Measurements from ENCODE around the gene BACE2. TPM values are rescaled to one million over a fixed set of nuclear protein-coding genes. Genes with fewer than 3 reads are reported as not detected.
"Not testable (repeated sequence)": the region's sequence is repeated elsewhere in the genome, so short reads cannot be mapped to it uniquely, and the experiment has no call there.

Gene BACE2
- total RNA-seq, 1 experiment from 2014 or later, result 131 TPM

DNA sequence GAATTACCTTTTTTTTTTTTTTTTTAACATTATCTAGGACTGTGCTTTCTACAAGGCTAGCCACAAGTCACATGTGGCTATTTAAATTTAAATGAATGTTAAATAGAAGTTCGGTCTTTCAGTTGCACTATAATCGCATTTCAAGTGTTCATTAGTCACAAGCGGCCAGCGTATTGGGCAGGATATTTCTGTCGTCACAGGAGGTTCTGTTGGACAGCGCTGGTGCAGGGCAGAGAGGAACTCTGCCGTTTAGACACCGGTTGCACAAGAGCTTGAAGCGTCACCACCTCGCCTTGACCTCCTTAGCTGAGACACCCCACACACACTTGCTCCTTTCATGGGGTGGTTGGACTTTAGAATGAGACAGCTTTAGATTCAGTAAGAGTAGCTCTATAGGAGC lies 64.1 kb downstream of the BACE2 start:
- no peak for DNase-seq (ENCODE audit: extremely low read depth, low read depth)

DNA sequence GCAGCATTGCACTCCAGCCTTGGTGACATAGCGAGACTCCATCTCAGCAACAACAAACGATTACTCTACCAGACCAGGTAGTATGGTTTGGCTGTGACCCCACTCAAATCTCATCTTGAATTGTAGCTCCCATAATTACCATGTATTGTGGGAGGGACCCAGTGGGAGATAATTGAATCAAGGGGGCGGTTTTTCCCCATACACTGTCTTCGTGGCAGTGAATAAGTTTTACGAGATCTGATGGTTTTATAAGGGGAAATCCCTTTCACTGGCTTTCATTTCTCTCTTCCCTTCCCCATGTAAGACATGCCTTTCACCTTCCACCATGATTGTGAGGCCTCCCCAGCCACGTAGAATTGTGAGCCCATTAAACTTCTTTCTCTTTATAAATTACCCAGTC lies 66.0 kb downstream of the BACE2 start:
- no peak for DNase-seq (ENCODE audit: extremely low read depth, low read depth)

- DNase-seq (ENCODE audit: extremely low read depth, low read depth), result no peak
Observed at GRCh38 chr21:41234569-41234968, 66.6 kb downstream of the BACE2 start.

DNA sequence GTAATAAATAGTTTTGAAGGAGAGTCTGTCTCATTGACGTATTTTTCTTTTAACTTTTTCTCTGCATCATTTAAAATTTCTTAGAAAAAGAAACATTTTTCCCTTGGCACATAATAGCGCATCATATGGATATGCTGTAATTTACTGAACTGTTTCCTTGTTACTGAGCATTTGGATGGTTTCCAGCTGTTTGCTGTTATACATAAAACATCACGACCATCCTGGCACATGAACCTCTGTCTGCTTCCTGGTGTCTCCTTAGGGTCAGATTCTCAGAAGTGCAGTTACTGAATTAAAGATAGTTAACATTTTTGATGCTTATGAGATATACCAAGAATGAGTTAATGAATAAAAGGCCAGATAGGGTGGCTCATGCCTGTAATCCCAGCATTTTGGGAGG lies 67.2 kb downstream of the BACE2 start:
- DNase-seq (ENCODE audit: extremely low read depth, low read depth), result no peak

DNA sequence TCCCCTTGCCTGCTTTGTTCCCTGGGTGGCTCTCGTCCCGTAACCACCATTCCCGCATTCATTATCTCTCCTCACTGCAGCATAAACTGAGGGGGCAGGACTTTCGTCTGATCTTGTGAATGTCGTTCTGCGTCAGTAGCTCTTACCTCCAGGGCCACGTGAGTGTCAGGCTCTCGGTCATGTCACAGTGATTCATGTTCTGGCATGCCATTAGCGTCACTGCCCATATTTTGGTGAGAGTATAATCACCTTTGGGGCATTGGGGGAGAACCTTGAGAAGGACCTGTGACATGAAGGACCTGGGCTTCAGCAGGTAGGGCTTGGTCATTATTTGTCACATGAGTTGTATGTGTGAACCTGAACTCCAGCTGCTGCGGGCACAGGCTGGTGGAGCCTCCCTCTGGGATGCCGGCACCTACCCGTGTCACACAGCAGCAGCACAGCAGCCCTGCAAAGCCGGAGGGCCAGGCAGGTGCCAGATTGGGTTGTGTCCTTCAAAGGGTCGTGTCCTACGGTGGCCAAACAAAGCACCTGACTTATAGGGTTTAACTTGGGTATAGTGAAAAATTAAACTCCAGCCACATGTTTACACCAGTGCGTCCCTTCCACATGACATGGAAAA lies 68.5 kb downstream of the BACE2 start:
- no peak for DNase-seq (ENCODE audit: extremely low read depth, low read depth)

GRCh38 chr21:41238081-41238796 lies 70.3 kb downstream of the BACE2 start:
- not testable (repeated sequence) for DNase-seq (ENCODE audit: extremely low read depth, low read depth)

- DNase-seq (ENCODE audit: extremely low read depth, low read depth), result no peak
Observed at GRCh38 chr21:41240040-41240439, 72.1 kb downstream of the BACE2 start.

GRCh38 chr21:41241341-41241740 lies 73.4 kb downstream of the BACE2 start:
- DNase-seq (ENCODE audit: extremely low read depth, low read depth), result no peak

GRCh38 chr21:41242238-41242829 lies 74.4 kb downstream of the BACE2 start:
- no peak for DNase-seq (ENCODE audit: extremely low read depth, low read depth)

- DNase-seq (ENCODE audit: extremely low read depth, low read depth), result no peak
Observed at GRCh38 chr21:41243107-41243506, 75.1 kb downstream of the BACE2 start.

DNA sequence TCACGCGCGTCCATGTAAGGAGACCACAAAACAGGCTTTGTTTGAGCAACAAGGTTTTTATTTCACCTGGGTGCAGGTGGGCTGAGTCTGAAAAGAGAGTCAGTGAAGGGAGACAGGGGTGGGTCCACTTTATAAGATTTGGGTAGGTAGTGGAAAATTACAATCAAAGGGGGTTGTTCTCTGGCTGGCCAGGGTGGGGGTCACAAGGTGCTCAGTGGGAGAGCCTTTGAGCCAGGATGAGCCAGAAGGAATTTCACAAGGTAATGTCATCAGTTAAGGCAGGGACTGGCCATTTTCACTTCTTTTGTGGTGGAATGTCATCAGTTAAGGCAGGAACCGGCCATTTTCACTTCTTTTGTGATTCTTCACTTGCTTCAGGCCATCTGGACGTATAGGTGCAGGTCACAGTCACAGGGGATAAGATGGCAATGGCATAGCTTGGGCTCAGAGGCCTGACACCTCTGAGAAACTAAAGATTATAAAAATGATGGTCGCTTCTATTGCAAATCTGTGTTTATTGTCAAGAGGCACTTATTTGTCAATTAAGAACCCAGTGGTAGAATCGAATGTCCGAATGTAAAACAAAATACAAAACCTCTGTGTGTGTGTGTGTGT lies 76.4 kb downstream of the BACE2 start:
- DNase-seq (ENCODE audit: extremely low read depth, low read depth), result not testable (repeated sequence)

DNA sequence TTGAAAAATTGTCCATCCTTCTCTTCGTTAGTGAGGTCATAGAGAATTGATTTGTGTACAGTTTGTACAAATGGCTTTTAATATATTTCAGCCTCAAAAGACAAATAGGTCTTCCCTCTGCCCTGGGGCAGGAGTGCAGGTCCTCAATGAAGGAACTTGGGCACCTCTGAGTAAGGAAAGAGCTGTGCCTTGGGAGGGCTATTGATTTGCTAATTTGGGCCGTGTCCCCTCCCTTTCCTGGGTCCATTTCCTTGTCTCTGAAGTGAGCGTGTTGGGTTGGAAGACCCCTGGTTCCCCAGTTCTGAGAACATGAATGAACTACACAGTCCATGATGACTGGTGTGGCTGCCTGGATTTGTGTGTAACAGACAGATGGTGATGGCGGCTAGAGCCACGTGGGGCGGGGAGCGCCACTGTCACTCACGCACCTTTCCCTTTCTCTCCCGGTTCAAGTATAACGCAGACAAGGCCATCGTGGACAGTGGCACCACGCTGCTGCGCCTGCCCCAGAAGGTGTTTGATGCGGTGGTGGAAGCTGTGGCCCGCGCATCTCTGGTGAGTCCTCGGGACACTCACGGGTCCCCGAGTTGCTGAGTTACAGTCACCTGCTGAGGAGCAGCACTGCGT lies 77.7 kb downstream of the BACE2 start:
- DNase-seq (ENCODE audit: extremely low read depth, low read depth), result no peak

- no peak for DNase-seq (ENCODE audit: extremely low read depth, low read depth)
Observed at GRCh38 chr21:41246808-41247207, 78.8 kb downstream of the BACE2 start.

DNA sequence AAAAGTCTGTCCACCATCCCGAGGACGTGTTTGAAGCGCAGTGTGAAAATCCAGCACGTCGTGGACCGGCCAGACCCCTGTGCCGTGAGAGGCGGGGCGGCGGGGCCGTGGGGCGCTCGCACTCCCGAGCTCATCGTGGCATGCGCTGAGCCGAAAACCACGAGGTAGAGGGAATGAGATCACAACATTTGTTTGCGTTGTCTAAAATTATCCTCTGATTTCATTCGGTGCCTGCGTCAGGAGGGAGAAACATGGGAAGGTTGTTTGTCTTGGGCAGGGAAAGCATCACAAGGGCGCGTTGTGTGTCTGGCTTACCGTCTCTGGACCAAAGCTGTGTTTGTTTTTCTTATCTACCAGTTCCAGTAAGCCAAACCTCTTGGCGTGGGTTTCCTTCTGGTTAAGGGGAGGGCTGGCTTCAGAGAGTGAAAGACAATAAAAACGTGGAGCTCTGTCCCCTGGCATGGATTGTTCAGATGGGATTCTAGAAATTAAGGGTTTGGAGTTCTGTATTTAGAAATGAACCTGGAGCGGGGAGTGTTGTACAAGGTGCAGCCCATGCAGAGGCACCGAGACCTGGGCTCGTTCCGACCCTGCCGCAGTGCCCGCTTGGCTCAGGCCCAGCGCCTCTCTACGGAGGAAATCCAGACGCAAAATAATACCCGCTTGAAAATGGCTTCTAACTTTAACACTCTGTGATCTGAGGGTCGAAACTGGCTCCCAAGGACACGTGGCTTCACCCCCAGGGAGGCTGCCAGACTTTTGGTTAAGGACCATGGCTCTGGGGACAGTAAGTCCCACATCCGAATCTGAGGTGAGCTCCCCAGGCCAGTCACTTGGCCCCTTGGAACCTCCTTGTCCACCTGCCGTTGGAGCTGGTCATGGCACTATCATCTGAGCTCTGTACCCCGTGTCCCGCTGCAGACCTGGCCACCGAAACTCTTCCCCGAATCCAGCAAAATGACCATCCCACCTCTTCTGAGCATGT lies 79.9 kb downstream of the BACE2 start:
- no peak for DNase-seq (ENCODE audit: extremely low read depth, low read depth)

GRCh38 chr21:41249476-41249875 lies 81.5 kb downstream of the BACE2 start:
- no peak for DNase-seq (ENCODE audit: extremely low read depth, low read depth)

- no peak for DNase-seq (ENCODE audit: extremely low read depth, low read depth)
Observed at GRCh38 chr21:41250519-41250918, 82.6 kb downstream of the BACE2 start.

- no peak for DNase-seq (ENCODE audit: extremely low read depth, low read depth)
Observed at GRCh38 chr21:41251961-41252642, 84.1 kb downstream of the BACE2 start.

- no peak for DNase-seq (ENCODE audit: extremely low read depth, low read depth)
Observed at GRCh38 chr21:41254090-41254700, 86.2 kb downstream of the BACE2 start.

DNA sequence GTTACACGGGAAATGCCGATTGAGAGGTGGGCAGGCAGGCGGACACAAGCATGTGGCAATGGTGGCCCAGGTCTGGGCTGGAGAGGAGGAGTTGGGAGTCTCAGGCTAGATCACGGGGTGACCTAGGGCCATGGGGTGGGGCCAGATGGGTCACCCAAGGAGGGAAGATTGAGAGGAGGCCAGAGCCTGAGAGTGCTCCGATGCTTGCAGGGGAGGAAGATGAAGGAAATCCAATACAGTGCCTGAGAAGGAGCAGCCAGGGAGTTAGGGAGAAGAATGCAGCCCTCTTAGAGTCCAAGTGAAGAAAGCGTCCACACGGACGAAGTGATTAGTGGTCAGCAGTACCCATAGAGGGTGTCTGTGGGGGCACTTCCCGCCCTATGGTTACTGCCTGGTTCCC lies 87.2 kb downstream of the BACE2 start:
- no peak for DNase-seq (ENCODE audit: extremely low read depth, low read depth)

Data from NCI-H460 (cell line).